H1 (cell line): ENCODE results near the gene SLC35F1. TPM values are rescaled to one million over a fixed set of nuclear protein-coding genes. Genes with fewer than 3 reads are reported as not detected.

Source experiments
- CTCF ChIA-PET: fragments of 300-600 bp; sonication (Branson Sonifier 250); formaldehyde crosslinking; loops from one replicate; lab custom pipeline; 2021; ENCODE audit not compliant: partially characterized antibody; lab: Charles Lee
- POLR2A ChIA-PET: fragments of 300-600 bp; sonication (Branson Sonifier 250); formaldehyde crosslinking; loops from one replicate; lab custom pipeline; 2021; ENCODE audit warnings: inconsistent platforms; ENCODE audit not compliant: partially characterized antibody; lab: Charles Lee
- DNase-seq, 2 experiments: peaks; one replicate each; pipeline versions ENCODE4 v3.0.0 to v3.0.0-alpha.2; 2010 to 2022; ENCODE audit warnings: low spot score in 2 of 2, low read depth in 1 of 2, mixed read lengths in 1 of 2
- FAIRE-seq: peaks from 2 replicates; lab custom pipeline; 2011; peaks lifted over from hg19 to GRCh38; lab: Jason Lieb, UNC
- H2AFZ ChIP-seq: 2 replicates; pipeline ENCODE4 v1.8.1; 2012; ENCODE audit warnings: low read length, inconsistent platforms
- H2AK5ac ChIP-seq: 2 replicates; pipeline ENCODE4 v1.6.1; 2013; ENCODE audit warnings: low read depth, low read length
- H2BK120ac ChIP-seq: replicated peaks from 2 replicates; pipeline ENCODE3; 2013; ENCODE audit warnings: low read depth, low read length, inconsistent platforms
- H2BK12ac ChIP-seq: 2 replicates; pipeline ENCODE4 v1.6.1; 2013; ENCODE audit warnings: low read depth, low read length
- H2BK15ac ChIP-seq: 2 replicates; pipeline ENCODE4 v1.6.1; 2013; ENCODE audit warnings: low read length
- H2BK20ac ChIP-seq: 2 replicates; pipeline ENCODE4 v1.6.1; 2013; ENCODE audit warnings: low read length
- H2BK5ac ChIP-seq: 2 replicates; pipeline ENCODE4 v1.6.1; 2013; ENCODE audit warnings: low read depth, low read length
- H3K14ac ChIP-seq: 2 replicates; pipeline ENCODE4 v1.6.1; 2013; ENCODE audit warnings: inconsistent platforms; ENCODE audit not compliant: insufficient read length
- H3K18ac ChIP-seq: 2 replicates; pipeline ENCODE4 v1.6.1; 2013; ENCODE audit warnings: low read length; ENCODE audit errors: extremely low read depth
- H3K23ac ChIP-seq: 2 replicates; pipeline ENCODE4 v1.6.1; 2013; ENCODE audit warnings: inconsistent platforms; ENCODE audit not compliant: insufficient read length
- H3K23me2 ChIP-seq: 2 replicates; pipeline ENCODE4 v1.6.1; 2013; ENCODE audit warnings: low read depth, low read length
- H3K27ac ChIP-seq: 2 replicates; pipeline ENCODE4 v1.6.1; 2011; ENCODE audit warnings: low read depth, low read length, inconsistent platforms
- H3K27me3 ChIP-seq, 4 experiments: replicated peaks in 1 of 4; 1 replicate in 1 of 4; 2 replicates in 3 of 4; pipeline versions ENCODE4 v1.6.1 to v1.8.1; 2011 to 2013; ENCODE audit warnings: low read length in 3 of 4, mild to moderate bottlenecking in 3 of 4, inconsistent platforms in 2 of 4, mixed read lengths in 2 of 4, moderate library complexity in 1 of 4; ENCODE audit not compliant: control insufficient read depth in 3 of 4, insufficient read depth in 3 of 4; ENCODE audit errors: extremely low read depth in 1 of 4
- H3K36me3 ChIP-seq, 4 experiments: 2 replicates each; pipeline versions ENCODE4 v1.6.1 to v1.8.1; 2011 to 2013; ENCODE audit warnings: mild to moderate bottlenecking in 4 of 4, low read length in 3 of 4, moderate library complexity in 2 of 4, control low read depth in 1 of 4, inconsistent platforms in 1 of 4; ENCODE audit not compliant: insufficient read depth in 4 of 4, control insufficient read depth in 2 of 4
- H3K4ac ChIP-seq: replicated peaks from 2 replicates; pipeline ENCODE3; 2013; ENCODE audit warnings: low read length, low read depth, mixed read lengths, inconsistent platforms; ENCODE audit not compliant: insufficient read length
- H3K4me1 ChIP-seq, 4 experiments: replicated peaks in 1 of 4; 1 replicate in 1 of 4; 2 replicates in 3 of 4; pipeline versions ENCODE4 v1.6.1 to v1.8.1; 2011 to 2013; ENCODE audit warnings: low read length in 3 of 4, inconsistent platforms in 2 of 4, mixed read lengths in 1 of 4; ENCODE audit not compliant: insufficient read depth in 4 of 4, control insufficient read depth in 3 of 4
- H3K4me2 ChIP-seq, 2 experiments: 2 replicates each; pipeline versions ENCODE4 v1.6.1 to v1.8.1; 2011 to 2013; ENCODE audit warnings: low read depth in 2 of 2, low read length in 2 of 2, control low read depth in 1 of 2, inconsistent platforms in 1 of 2, mild to moderate bottlenecking in 1 of 2; ENCODE audit not compliant: insufficient read depth in 1 of 2
- H3K4me3 ChIP-seq, 4 experiments: fragments of 200-600, 300-600 bp in 1 of 4; sonication (generic), shearing (Covaris generic), sonication (Bioruptor Twin) in 1 of 4; 2 replicates each; pipeline versions ENCODE4 v1.5.1 to v1.8.1; 2011 to 2016; ENCODE audit warnings: low read length in 4 of 4, low read depth in 3 of 4, control low read depth in 2 of 4, inconsistent platforms in 2 of 4, mild to moderate bottlenecking in 2 of 4, mixed read lengths in 1 of 4, moderate library complexity in 1 of 4; ENCODE audit not compliant: insufficient read depth in 2 of 4; ENCODE audit errors: extremely low read depth in 1 of 4
- H3K56ac ChIP-seq: replicated peaks from 2 replicates; pipeline ENCODE3; 2013; ENCODE audit warnings: low read depth, mild to moderate bottlenecking, mixed read lengths, low read length, inconsistent platforms; ENCODE audit not compliant: insufficient read length
- H3K79me1 ChIP-seq: 2 replicates; pipeline ENCODE4 v1.6.1; 2013; ENCODE audit warnings: low read depth, low read length, control low read depth
- H3K79me2 ChIP-seq, 2 experiments: 2 replicates each; pipeline versions ENCODE4 v1.6.1 to v1.8.1; 2012 to 2013; ENCODE audit warnings: low read length in 2 of 2, mild to moderate bottlenecking in 2 of 2, inconsistent platforms in 1 of 2; ENCODE audit not compliant: insufficient read depth in 2 of 2, control insufficient read depth in 1 of 2
- H3K9ac ChIP-seq, 4 experiments: replicated peaks in 1 of 4; 1 replicate in 1 of 4; 2 replicates in 3 of 4; pipeline versions ENCODE4 v1.6.1 to v1.8.1; 2011 to 2013; ENCODE audit warnings: low read depth in 3 of 4, low read length in 3 of 4, control low read depth in 2 of 4, mild to moderate bottlenecking in 2 of 4, moderate library complexity in 2 of 4, inconsistent platforms in 1 of 4; ENCODE audit errors: extremely low read depth in 1 of 4
- H3K9me3 ChIP-seq, 2 experiments: 2 replicates each; pipeline versions ENCODE4 v1.6.1 to v1.8.1; 2012 to 2013; ENCODE audit warnings: mild to moderate bottlenecking in 2 of 2, moderate library complexity in 2 of 2, control low read depth in 1 of 2, inconsistent platforms in 1 of 2, low read depth in 1 of 2, low read length in 1 of 2, mixed read lengths in 1 of 2; ENCODE audit not compliant: insufficient read depth in 2 of 2
- H4K20me1 ChIP-seq, 2 experiments: replicated peaks in 1 of 2; 2 replicates each; pipeline versions ENCODE3 to v1.8.1; 2011 to 2013; ENCODE audit warnings: inconsistent platforms in 2 of 2, low read length in 2 of 2, mild to moderate bottlenecking in 1 of 2; ENCODE audit not compliant: insufficient read depth in 2 of 2, control insufficient read depth in 1 of 2
- H4K5ac ChIP-seq: 2 replicates; pipeline ENCODE4 v1.6.1; 2013; ENCODE audit warnings: low read length, low read depth, mixed read lengths, inconsistent platforms; ENCODE audit not compliant: insufficient read length
- H4K8ac ChIP-seq: 2 replicates; pipeline ENCODE4 v1.8.0; 2013; ENCODE audit warnings: mild to moderate bottlenecking, moderate library complexity, low read length, inconsistent platforms; ENCODE audit not compliant: insufficient read depth; ENCODE audit errors: extremely low read depth
- H4K91ac ChIP-seq: replicated peaks from 2 replicates; pipeline ENCODE3; 2013; ENCODE audit warnings: low read length, mixed read lengths, inconsistent platforms; ENCODE audit not compliant: insufficient read length
- BACH1 ChIP-seq: IDR thresholded peaks from 2 replicates; pipeline ENCODE4 v1.6.1; 2012; ENCODE audit warnings: low read length, improper control_type of control experiment
- CHD2 ChIP-seq: IDR thresholded peaks from 2 replicates; pipeline ENCODE4 v1.6.1; 2012; ENCODE audit warnings: low read length, improper control_type of control experiment
- EGR1 ChIP-seq: IDR thresholded peaks from 2 replicates; pipeline ENCODE4 v1.6.1; 2011; ENCODE audit warnings: low read depth, low read length, borderline replicate concordance
- NANOG ChIP-seq: IDR thresholded peaks from 2 replicates; pipeline ENCODE4 v1.6.1; 2011; ENCODE audit warnings: low read length, low read depth, mild to moderate bottlenecking, inconsistent platforms; ENCODE audit not compliant: insufficient read depth, poor library complexity, severe bottlenecking
- PHF8 ChIP-seq: fragments of 200-600 bp; sonication (generic); conservative IDR thresholded peaks from 2 replicates; pipeline ENCODE4 v1.7.1; 2012; ENCODE audit warnings: low read depth, mild to moderate bottlenecking, inconsistent platforms, low read length, moderate library complexity
- SRF ChIP-seq: IDR thresholded peaks from 2 replicates; pipeline ENCODE4 v1.6.1; 2011; ENCODE audit warnings: mild to moderate bottlenecking, low read depth, low read length, moderate library complexity
- TBP ChIP-seq: IDR thresholded peaks from 2 replicates; pipeline ENCODE4 v1.6.1; 2011; ENCODE audit warnings: low read depth, low read length, improper control_type of control experiment
- TCF12 ChIP-seq: IDR thresholded peaks from 2 replicates; pipeline ENCODE4 v1.6.1; 2011; ENCODE audit warnings: low read depth, mild to moderate bottlenecking, low read length
- WGBS, 2 experiments: shearing (Covaris generic) in 1 of 2; methylation state at CpG; one replicate each; pipeline versions ENCODE4 v1.1.6 to v1.1.7; 2013 to 2015; ENCODE audit warnings: low lambda C conversion rate in 2 of 2, mixed read lengths in 2 of 2, inconsistent platforms in 1 of 2, low coverage in 1 of 2, missing lambda C conversion rate in 1 of 2; ENCODE audit not compliant: insufficient replicate concordance in 2 of 2, insufficient coverage in 1 of 2, insufficient read length in 1 of 2; ENCODE audit errors: extremely low coverage in 1 of 2, missing lambda C conversion rate in 1 of 2; 5-methylcytosine and 5-hydroxymethylcytosine counted together
- polyA plus RNA-seq, 7 experiments: library from polyadenylated mRNA; depleted of rRNA in 3 of 7; stranded (reverse) in 5 of 7; unstranded in 2 of 7; fragments of >200 nt in 5 of 7; fragments of 200-250 nt in 2 of 7; gene quantifications; 1 replicate in 5 of 7; 2 replicates in 1 of 7; 4 replicates in 1 of 7; pipeline versions ENCODE4 v1.2.1 to v1.2.3, GENCODE V29; 2011 to 2013; ENCODE audit warnings: missing spikeins in 2 of 7, mixed read lengths in 2 of 7
- total RNA-seq: library from RNA; stranded (reverse); fragmentation: NEBNext Ultra II Directional; extraction: Animal tissue kit (Norgen Biotek cat#: 25700); gene quantifications from 2 replicates; pipeline ENCODE4 v1.2.1, GENCODE V29; 2021
- TF ChIP-seq, protein P1 (sequence below): IDR thresholded peaks from 2 replicates; pipeline ENCODE4 v1.6.1; 2011; ENCODE audit warnings: low read depth, mild to moderate bottlenecking, low read length; ENCODE audit not compliant: insufficient read depth
- TF ChIP-seq, protein P2 (sequence below): IDR thresholded peaks from 2 replicates; pipeline ENCODE4 v1.6.1; 2011; ENCODE audit warnings: low read length, improper control_type of control experiment

Gene SLC35F1
- total and polyA plus RNA-seq, 2 of the 8 experiments (the other 6 are each of a cell fraction or from before 2014, with no cell fraction given): 7.0 to 10.0 TPM

DNA sequence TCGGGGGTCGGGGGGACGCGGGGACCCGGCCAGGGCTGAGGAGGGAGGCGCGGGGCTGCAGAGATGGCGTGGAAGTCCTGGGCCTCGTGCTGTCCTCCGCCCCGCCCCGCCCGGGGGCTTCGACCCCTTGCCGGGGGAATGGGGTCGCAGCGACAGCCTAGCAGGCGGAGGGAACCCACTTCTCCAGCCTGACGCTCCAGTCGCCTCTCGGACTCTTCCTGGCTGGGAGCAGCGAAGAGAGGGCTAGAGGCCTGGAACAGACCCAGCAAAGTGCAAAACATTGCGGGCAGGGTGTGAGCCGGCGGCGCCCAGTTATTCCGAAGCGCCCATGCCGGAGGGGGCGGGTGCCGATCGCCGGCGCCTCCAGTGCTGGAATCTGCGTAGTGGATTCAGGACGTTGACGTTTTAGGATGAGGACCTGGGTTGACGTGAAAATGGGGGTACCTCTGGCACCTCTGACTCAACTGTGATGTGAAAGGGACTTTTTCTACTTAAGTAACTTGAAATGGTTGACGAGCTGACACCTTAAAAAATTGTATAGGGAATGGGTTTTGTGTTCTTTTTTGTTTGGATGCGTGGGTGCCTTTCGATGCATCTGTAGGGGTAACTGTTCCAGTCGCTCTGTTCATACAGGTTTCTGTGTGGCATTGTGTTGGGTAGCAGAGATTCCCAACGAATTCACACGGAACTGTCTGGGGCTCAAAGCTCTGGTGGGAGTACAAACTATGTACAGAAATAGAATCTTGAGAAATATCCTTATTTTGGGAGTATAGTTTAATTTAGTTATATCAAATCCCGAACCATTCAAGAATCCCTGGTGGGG lies 1.4 kb downstream of the SLC35F1 start:
- H2AFZ ChIP-seq: peak overlapping the region; percentile 43; the same call in 1 of the 2 replicates
- POLR2A ChIA-PET: interaction anchor here (0.7 to 1.1 kb wide), 3 partner anchors 9 to 12 kb away, joined by 3 to 7 read pairs (median 3); no protein-coding TSS in a partner anchor
- H4K5ac ChIP-seq: no peak overlapping the region
- no peak overlapping the region for H2BK20ac ChIP-seq
- H3K4ac ChIP-seq: no peak overlapping the region
- peak overlapping the region; percentile 18 for H4K91ac ChIP-seq
- H3K27me3 ChIP-seq: peaks cover 0 to 14% (median 11%) of the 10 kb centered on the region in 4 experiments; a peak in 6 of 7 replicates
- H3K4me3 ChIP-seq: peak overlapping the region; percentile 62 to 72 (median 63)
- no peak overlapping the region for H3K27ac ChIP-seq
- H3K23me2 ChIP-seq: peaks cover 17% of the 10 kb centered on the region
- peak overlapping the region in 3 of 4 experiments; percentile 59 to 78 (median 69); a peak in 5 of 7 replicates for H3K9ac ChIP-seq
- H2BK5ac ChIP-seq: no peak overlapping the region
- CTCF ChIA-PET: interaction anchor here (1.0 to 2.1 kb wide), 4 partner anchors 10 to 62 kb away, joined by 3 to 8 read pairs (median 6); no protein-coding TSS in a partner anchor
- peaks cover 0 to 4% of the 10 kb centered on the region in 2 experiments for H4K20me1 ChIP-seq
- H2AK5ac ChIP-seq: no peak overlapping the region
- FAIRE-seq: no peak
- peak overlapping the region; percentile 86 for H4K8ac ChIP-seq
- H3K18ac ChIP-seq: no peak overlapping the region; the same call in 1 of the 2 replicates
- no peak for DNase-seq
- no peak overlapping the region for H3K14ac ChIP-seq
- H2BK120ac ChIP-seq: no peak overlapping the region
- no peaks in the 10 kb centered on the region for H3K36me3 ChIP-seq
- no peak overlapping the region for H2BK12ac ChIP-seq
- H3K9me3 ChIP-seq: no peaks in the 10 kb centered on the region
- peaks cover 0 to 4% (median 0%) of the 10 kb centered on the region in 4 experiments; a peak in 2 of 7 replicates for H3K4me1 ChIP-seq
- H3K56ac ChIP-seq: no peak overlapping the region
- 8% methylated on average over 35 of the region's 45 CpGs; no CpG with 5 or more reads in 1 of the 2 experiments for WGBS, 2 experiments
- H3K4me2 ChIP-seq: peak overlapping the region; percentile 78
- H3K79me1 ChIP-seq: no peaks in the 10 kb centered on the region
- no peak overlapping the region for H3K23ac ChIP-seq
- H3K79me2 ChIP-seq: no peaks in the 10 kb centered on the region
- H2BK15ac ChIP-seq: no peak overlapping the region
- TF ChIP-seq, protein P1, sequence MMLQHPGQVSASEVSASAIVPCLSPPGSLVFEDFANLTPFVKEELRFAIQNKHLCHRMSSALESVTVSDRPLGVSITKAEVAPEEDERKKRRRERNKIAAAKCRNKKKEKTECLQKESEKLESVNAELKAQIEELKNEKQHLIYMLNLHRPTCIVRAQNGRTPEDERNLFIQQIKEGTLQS: no peak
- TF ChIP-seq TCF12 (no peak), PHF8 (0 out of 2 replicates have a peak, but pooled peaks have one; percentile 5), TBP (no peak), EGR1 (no peak), BACH1 (no peak), NANOG (no peak), SRF (no peak), CHD2 (no peak)
- TF ChIP-seq, protein P2, sequence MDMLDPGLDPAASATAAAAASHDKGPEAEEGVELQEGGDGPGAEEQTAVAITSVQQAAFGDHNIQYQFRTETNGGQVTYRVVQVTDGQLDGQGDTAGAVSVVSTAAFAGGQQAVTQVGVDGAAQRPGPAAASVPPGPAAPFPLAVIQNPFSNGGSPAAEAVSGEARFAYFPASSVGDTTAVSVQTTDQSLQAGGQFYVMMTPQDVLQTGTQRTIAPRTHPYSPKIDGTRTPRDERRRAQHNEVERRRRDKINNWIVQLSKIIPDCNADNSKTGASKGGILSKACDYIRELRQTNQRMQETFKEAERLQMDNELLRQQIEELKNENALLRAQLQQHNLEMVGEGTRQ: no peak
